ENCODE data around the gene SGK2. TPM values are rescaled to one million over a fixed set of nuclear protein-coding genes. Genes with fewer than 3 reads are reported as not detected.

The SGK2 gene
- total RNA-seq, 4 donors from 2014 or later = 5.5 to 22.4 (median 15.3) TPM

GRCh38 chr20:43564993-43565757 is 6.3 kb downstream of the SGK2 start:
- no peak for TF ChIP-seq CTCF (IDR thresholded peaks at IDR 0.05; ENCODE audit: low read depth)

- TF ChIP-seq CTCF (IDR thresholded peaks at IDR 0.05; ENCODE audit: low read depth) = no peak
Observed at GRCh38 chr20:43565758-43566104, 6.9 kb downstream of the SGK2 start.

- TF ChIP-seq CTCF (IDR thresholded peaks at IDR 0.05; ENCODE audit: low read depth) = no peak
Observed at GRCh38 chr20:43567477-43567876, 8.7 kb downstream of the SGK2 start.

GRCh38 chr20:43568706-43569105 is 9.9 kb downstream of the SGK2 start:
- no peak for TF ChIP-seq CTCF (IDR thresholded peaks at IDR 0.05; ENCODE audit: low read depth)

GRCh38 chr20:43569282-43569681 is 10.5 kb downstream of the SGK2 start:
- no peak for TF ChIP-seq CTCF (IDR thresholded peaks at IDR 0.05; ENCODE audit: low read depth)

GRCh38 chr20:43570496-43570895 is 11.7 kb downstream of the SGK2 start:
- TF ChIP-seq CTCF (IDR thresholded peaks at IDR 0.05; ENCODE audit: low read depth) = no peak

GRCh38 chr20:43571310-43571709 is 12.5 kb downstream of the SGK2 start:
- TF ChIP-seq CTCF (IDR thresholded peaks at IDR 0.05; ENCODE audit: low read depth) = no peak

Measured in subcutaneous adipose tissue (tissue), 4 donors.